GM21576 (cell line): Measurements from ENCODE around the gene CCDC30.

Source experiments
- ATAC-seq: cut with Tn5 transposase; IDR thresholded peaks from one replicate; pipeline ENCODE4 v1.9.1; 2021; ENCODE audit warnings: mild to moderate bottlenecking, moderate library complexity; ENCODE audit not compliant: unreplicated experiment

The CCDC30 gene

DNA sequence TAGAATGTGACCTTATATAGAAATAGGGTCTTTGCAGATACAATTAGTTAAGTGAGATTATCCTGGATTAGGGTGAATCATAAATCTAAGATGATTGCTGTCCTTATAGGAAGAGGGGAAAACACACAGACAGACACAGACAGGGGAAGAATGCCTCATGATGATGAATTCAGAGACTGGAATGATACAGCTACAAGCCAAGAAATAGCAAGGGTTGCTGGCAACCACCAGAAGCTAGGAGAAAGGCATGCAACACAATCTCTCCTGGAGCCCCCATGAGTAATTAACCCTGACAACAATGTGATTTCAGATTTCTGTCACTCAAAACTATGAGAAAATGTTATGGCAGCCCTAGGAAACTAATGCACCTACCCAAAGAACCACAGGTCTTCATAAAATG lies 176.0 kb downstream of the CCDC30 start:
- no peak for ATAC-seq

DNA sequence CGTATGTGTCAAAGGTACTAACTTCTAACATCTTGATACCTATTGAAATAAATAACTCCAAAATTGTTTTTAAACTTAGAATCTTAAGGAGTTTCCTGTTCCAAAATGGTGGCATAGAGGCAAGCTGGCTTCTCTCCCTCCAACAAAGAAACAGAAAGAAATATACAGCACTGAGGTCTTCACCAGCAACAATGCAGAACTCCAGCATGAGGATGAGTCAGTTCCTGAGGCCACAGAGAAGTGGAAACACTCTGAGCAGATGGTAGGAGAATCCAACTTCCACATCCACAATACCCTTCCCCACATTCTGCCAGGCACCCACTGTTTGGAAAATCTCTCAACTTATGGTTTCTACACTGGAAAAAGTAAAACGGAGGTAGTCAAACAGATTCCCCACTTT lies 183.0 kb downstream of the CCDC30 start:
- ATAC-seq = no peak

DNA sequence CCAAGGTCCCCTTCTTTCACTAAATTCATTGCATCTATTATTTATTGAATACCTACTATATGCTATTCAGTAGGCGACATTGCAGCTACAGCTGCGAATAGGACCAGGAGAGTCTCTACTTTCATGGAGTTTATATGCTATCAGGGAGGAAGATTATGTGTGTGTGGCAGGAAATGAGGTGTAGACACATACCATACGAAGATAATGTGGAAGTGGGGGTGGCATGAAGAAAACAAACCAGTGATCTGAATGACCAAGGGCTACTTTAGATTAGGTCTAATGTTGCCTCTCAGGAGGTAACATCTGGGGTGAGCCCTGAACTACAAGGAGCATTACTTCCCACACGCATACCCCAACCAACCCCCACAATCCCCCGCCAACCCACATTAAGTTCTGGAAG lies 194.1 kb downstream of the CCDC30 start:
- ATAC-seq = no peak

DNA sequence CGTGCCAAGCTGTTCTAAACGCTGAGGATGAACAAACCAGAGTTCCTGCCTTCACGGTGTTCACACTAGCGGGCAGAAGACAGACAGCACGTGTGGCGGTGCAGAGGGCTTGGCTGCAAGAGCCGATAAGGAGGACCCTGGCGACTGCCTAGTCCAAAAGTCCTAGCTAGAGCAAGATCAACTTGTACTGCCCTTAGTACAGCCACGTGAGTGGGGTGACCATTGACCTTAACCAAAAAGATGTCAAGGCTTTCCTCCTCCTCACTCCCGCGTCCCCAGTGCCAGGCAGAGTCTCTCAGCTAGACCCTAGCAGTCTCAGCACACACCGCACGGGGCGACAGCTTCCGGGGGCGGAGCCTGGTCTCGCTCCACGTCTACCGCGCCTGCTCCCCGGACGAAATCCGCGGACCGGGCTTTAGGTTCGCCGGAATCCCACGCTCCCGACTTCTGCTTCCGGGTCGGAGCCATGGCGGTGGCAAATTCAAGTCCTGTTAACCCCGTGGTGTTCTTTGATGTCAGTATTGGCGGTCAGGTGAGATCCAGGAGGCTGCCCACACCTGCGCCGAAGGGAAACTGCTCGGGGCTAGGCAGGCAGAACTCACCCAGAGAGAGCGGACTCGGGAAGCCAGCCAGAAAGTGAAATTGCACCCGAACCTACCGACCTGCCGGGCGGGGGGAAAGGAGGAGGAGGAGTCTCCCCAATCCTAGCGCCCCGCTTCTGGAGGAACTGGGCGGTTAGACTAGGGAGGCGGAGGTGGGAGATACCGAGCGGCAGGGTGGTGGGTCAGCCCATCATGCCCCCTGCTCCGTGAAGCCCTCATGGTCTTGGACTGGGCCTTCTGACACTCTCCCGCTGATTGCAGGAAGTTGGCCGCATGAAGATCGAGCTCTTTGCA lies 195.1 kb downstream of the CCDC30 start, which contains the start of gene PPIH:
PPIH (plus strand) TSS at position 443 of the 896 bp plus-strand sequence; CDS start at position 467, 24 bp downstream.
- ATAC-seq = peak; percentile 87

DNA sequence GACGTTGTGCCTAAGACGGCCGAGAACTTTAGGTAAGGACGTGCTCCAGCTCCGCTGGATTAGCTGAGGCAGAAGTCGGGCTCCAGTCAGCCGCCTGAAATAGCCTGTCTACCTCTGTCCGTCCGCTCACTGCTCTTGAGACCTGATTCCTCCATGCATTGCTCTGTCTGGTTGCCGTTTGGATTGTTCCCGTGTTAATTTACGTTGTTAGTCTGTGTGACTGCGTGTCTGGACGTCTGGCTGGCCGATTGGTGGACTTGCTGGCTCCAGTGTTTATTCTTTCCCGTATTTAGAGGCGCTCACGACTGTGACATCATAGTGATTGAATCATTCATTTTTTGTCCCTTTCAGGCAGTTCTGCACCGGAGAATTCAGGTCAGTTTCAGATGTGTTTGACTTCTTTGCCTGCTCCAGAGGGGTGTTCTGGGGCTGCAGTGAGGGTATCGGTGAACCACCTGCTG lies 195.8 kb downstream of the CCDC30 start:
- no peak for ATAC-seq

DNA sequence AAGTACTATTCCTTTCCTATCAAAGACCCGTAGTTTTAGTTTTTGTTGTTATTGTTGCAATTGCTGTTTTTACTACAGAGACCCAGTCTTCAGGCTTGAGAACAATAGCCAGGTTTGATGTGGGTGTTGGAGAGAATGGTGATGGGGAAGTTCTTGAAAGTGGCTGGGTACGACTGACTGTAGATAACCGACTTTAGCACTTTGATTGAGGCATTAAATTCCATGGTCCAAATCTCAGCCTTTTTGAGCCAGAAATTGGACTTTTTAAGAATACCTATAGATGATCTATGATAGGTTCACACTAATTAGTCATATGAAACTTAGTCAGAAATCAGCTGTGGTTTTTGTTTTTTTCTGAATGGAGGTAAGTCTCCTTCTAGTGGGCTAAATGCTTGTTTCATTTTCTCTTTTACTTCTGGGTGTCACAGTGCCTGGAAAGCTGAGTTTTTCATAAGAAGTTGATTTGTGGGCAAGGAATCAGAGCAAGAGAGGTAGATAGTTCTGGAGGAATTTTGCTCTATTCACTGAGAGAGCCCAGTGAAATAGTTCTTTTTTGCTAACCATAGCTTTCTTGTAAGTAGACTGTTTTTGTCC lies 197.9 kb downstream of the CCDC30 start:
- ATAC-seq = no peak

DNA sequence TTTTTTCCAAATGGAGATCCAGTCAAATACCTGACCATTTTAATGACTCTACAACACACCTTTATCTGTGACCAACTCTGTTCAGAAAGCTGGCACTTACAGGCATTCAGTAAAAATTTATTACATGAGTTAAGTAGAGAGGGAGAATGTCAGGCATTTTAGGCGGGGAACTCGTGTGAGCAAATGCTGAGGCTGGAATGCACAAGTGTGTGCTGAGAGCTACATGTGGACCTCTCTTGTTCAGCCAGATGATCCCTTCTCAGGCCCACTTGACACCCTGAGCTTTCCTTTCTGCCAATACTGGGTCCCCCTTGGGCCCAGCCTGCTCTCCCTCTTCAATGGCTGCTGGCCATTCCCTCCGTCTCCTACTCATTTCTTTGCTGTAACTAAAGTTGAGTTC lies 206.8 kb downstream of the CCDC30 start:
- no peak for ATAC-seq

DNA sequence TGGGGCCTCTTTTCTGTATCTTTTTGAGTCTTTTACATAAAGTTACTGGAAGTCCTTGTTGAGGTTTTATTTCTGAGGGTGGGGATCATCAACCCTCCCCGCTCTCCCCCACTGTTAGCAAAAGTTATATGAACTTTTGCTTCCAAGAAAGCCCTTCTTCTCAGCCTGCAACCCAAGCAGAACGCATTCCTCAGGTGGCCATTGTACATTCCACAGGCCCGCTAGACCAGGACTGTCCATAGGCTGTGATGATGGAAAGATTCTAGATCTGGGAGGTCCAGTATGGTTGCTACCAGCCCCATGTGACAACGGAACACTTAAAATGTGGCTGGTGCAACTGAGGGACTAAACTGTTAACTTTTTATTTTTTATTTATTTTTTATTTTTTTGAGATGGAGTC lies 207.3 kb downstream of the CCDC30 start:
- ATAC-seq = no peak

DNA sequence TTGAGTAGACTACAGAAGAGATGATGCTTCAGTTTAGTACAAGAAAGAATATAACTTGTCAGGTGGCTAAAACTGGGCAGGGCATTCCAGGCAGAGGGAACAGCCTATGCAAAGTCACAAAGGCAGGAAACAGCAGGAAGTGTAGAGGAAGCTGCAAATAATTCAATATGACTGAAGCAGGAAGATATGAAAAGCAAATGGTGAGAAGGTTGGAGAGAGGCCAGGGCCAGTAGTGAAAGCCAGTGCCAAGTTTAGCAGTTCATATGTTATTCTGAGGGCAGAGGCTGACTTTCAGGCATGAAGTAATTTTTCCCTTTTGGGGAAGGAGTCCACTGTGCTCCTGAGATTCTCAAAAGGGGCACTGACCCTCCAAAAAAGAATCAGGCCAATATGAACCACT lies 211.1 kb downstream of the CCDC30 start:
- ATAC-seq = no peak

DNA sequence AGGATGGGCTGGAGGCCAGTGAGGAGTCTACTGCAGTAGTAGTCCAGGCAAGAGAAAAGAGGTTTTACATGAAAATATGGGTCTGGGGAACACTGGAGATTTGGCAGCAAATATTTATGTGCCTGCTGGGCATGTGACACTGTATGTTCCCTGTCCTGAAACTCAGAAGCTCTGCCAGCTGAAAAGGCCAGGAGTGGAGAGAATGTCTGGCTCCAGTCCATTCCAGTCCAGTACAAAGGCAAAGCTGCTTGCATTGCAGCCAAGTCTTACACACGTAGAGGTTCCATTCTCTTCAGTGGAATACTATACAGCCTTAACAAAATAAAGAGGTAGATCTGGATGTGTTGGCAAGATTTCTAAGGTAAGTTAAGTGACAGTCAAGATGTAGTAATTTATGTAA lies 211.6 kb downstream of the CCDC30 start:
- no peak for ATAC-seq

DNA sequence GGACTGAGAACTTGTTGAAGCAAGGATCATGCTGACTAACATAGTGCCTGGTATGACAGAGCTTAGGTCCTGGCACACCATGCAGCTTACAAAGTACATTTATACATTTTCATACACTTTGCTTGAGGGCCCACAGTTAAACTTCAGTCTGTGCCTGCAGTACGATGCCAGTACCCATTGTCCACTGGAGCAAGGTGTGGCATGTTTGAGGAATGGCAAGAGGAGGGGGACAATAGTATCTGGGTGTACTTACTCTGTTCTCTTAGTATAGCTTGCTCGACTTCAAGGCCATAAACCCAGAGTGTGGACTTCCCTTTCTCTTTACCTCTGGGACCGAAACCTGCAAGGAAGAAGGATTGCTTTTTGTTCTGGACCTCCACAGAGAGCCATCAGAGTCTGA lies 212.4 kb downstream of the CCDC30 start:
- no peak for ATAC-seq

DNA sequence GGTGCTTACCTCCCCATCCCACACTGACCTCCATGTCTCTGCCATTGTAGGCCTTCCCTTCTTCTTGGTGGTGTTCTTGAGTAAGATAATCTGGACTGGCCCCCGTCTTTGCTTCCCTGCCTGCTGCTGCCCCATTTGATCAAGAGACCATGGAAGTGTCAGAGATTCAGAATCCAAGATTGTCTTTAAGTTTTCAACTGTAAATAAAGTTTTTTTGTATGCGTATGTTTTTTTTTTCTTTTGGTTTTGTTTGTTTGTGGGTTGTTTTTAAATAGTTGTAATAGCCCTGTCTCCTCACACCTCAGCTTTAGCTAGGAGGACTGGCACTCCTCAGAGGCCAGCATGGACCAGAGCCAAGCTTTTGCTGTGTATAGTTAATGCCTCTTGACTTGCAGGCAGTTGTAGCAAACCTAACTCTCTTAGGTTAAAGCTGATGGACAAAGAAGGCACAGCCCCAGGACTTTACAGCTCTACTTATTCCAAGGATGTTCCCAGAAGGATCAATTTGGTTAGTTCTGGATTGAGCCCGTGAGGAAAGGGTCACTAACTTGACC lies 213.5 kb downstream of the CCDC30 start:
- ATAC-seq = no peak

DNA sequence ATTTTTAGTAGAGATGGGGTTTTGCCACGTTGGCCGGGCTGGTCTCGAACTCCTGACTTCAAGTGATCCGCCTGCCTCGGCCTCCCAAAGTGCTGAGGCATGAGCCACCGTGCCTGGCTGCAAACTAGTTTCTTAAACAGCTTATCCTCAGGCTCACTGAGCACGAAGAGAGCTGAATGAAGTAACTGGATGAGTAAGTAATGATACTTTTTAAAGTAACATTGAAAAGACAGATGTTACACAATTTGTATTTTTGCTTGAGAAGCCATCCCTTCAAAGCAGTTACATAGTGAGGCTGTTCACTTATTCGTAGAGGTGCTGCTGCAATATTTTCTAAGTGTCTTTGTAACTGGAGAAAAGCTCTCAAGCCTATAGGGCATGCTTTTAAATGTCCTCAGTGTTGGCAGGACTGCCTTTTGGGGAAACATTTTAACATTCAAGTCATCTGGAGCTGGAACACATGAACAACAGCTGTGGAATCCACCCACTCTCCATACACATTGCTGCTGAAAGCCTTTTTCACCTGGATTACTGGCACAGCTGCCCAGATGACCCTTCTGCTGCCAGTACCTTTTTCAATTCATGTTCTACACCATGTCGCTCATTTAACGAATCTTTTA lies 216.4 kb downstream of the CCDC30 start:
- no peak for ATAC-seq

DNA sequence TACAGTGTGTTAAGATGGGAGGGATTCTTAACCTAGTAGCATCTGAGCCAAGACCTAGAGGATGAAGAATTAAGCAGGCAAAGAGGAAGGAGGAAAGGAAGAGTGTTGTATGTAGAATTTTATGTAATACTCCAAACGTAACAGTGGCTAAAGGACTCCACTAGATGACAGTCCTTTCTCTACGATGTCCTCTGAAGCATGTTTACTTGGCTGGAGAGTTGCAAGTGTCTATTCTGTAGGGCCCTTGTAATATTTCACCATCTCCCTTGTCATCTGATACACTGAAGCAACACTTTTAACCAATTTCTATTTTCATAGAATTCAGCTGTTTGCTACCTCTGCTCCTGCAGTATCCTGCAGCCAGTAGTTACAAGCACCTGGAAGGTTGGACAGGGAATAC lies 217.0 kb downstream of the CCDC30 start:
- ATAC-seq = no peak

DNA sequence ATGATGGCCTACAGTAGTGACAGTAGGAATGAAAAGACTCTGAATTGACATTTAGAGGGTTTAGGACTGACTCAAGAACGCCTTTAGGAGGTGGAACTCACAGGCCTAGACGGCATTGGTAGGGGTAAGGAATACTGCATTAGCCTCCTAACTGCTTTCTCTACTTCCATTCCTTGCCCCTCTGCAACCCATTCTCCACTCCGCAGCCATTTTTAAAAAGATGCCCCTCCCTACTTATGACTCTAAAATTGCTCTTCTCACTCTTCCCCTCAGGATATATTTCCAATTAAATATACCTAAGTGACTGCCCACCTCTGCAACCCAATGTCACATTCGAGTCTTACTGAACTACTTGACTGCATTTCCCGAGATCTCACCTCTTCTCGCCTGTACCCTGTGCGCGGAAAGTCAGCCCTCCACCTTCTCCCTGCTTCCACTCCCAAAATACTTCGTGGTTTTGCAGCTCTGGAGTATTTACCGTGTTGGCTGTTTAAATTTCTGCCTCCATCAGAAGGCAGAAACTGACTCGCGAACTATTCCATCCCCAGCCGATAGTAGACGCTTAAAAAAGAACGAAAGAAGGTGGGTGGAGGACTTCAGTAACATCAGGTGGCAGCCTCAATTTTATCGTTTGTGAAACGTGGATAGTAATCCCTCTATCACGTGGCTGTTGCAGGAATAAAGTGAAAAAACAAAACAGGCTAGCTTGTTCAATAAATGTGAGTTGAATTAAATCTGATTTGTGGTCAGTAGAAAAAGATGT lies 218.0 kb downstream of the CCDC30 start:
- no peak for ATAC-seq

DNA sequence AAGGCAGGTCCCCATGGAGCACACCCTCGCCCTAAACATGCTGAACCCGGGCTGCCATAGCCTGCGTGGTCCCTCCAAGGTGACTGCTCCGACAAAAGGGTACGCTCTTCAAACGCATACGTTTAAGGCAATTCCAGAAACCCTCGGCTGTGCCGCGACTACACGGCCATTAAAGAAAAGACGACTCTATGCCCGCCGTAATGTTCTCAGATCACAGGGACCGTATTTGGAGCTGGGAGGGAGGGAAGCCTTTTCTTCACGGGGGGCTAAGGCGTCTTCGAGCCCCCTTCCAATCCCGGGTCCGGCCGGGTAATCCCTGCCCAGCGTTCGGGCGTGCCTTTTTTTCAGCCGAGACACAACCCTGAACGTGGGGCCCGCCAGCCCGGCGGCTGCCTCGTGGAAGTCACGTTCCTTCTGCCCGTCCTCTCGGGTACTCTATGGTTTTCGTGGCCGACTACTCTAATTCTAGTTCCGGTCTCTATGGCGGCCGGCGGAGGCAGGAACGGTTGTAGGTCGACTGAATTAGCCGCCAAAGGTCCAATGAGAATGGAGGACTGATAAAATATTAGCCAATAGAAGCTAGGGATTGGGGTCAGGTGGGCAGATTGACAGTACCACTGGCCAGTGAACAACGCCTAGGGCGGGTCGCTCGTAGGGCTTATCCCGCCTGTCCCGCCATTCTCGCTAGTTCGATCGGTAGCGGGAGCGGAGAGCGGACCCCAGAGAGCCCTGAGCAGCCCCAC lies 218.8 kb downstream of the CCDC30 start, which contains the start of gene YBX1:
YBX1 (plus strand) TSS at position 678 of the 743 bp plus-strand sequence. CDS start 148 bp downstream, outside the sequence.
- ATAC-seq = peak; percentile 89

DNA sequence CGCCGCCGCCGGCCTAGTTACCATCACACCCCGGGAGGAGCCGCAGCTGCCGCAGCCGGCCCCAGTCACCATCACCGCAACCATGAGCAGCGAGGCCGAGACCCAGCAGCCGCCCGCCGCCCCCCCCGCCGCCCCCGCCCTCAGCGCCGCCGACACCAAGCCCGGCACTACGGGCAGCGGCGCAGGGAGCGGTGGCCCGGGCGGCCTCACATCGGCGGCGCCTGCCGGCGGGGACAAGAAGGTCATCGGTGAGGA lies 219.3 kb downstream of the CCDC30 start:
- ATAC-seq = peak; percentile 8

DNA sequence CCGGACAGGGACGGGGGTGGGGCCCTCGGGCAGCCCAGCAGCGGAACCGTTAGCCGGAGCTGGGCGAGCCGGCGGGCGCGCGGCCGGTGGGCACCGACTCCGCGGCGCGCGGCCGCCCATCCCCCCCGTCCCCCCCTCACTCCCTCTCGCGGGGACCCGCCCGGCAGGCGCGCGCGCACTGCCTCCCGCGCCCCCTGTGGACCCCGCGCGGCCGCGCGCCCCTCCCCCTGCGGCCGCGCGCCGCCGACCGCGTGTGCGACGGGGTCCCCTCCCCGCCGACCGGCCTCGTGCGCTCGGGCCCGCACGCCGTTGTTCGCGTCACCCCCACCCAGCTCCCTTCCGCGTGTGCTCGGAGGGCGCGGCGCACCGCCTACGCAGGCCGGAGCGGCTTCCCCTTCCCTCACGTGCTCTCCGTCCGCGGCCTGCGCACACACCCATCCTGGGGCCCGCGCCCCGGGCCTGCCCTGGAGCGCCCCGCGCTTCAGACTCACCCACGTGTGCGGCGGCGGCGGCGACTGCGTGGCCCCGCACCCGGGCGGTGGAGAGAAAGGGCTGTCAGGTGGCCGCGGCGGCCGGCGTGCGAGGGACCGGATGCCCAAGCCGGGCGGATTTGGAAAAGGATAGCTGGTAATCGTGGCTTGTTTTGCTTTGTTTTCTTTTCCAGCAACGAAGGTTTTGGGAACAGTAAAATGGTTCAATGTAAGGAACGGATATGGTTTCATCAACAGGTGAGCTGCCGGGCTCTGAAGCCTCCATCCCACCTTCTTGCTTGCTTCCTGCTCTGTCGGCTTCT lies 219.8 kb downstream of the CCDC30 start:
- peak; percentile 40 for ATAC-seq

DNA sequence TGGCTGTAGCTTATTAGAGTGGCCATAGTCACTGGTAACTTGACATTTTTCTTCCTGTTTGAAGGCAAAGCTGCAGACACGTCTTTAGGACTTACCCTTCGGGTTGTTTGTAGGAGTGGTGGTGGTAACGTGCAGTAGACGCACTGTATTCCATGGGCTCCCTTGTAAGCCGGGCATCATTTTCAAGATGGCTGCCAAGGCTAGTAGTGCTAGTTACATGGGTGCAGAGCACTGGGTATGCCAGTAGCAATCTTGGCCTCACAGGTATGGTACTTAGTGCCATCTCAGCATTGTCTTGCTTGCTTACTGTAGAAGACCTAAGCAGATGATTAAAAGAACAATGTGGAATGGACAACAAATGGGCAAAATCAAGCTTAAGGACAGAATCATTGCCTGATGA lies 221.1 kb downstream of the CCDC30 start:
- no peak for ATAC-seq
